Spleen (tissue), 7 donors: ENCODE results near the gene LYSMD3.

Source experiments
- CTCF ChIP-seq, 11 experiments: fragments of 200-600 bp in 7 of 11; fragments of 450-650 bp in 4 of 11; sonication (generic) in 4 of 11; IDR thresholded peaks in 8 of 11; conservative IDR thresholded peaks in 3 of 11; 1 replicate in 7 of 11; 2 replicates in 4 of 11; pipeline versions ENCODE4 v1.4.0 to v1.8.0; 2016 to 2021; ENCODE audit warnings: antibody characterized with exemption in 11 of 11, inconsistent platforms in 4 of 11, mild to moderate bottlenecking in 1 of 11
- POLR2A ChIP-seq, 3 donors: fragments of 450-650 bp; IDR thresholded peaks; one replicate each; pipeline ENCODE4 v1.5.1; 2017; ENCODE audit warnings: antibody characterized with exemption in 3 of 3, mild to moderate bottlenecking in 1 of 3
- POLR2AphosphoS5 ChIP-seq, 3 donors: sonication (generic); formaldehyde crosslinking; IDR thresholded peaks; one replicate each; pipeline ENCODE4 v1.5.1; 2017; ENCODE audit warnings: antibody characterized with exemption in 3 of 3
- donor health status: DM: no; HTN: no; CAD: no; lungs with moderate emphysema.
- donor health status: DM: no; HTN: no; CAD: no.
- donor health status: DM: no; HTN: no; CAD: no.

DNA sequence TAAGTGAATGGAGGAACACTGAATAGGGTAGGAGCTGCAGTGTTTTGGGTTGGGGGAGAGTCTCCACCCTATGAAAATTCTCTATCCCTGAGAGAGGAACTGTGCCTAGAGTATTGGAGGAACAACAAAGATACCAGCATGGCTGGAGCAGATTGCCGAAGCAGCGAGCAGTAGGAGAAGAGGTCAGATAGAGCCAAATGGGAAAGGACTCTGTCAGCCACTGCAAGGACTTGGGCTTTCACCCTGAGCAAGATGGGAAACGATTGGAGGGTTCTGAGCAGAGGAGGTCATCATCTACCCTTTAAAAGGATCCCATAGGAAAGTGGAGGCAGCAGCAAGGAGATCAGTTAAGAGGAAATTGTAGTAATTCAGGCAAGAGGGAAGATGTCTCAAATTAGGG lies 4.4 kb upstream of the LYSMD3 start:
- TF ChIP-seq POLR2A (IDR thresholded peaks at IDR 0.05) (no peak), CTCF (IDR thresholded peaks at IDR 0.05 in 8 of 11, conservative IDR thresholded peaks at IDR 0.05 in 3 of 11) (no peak), POLR2AphosphoS5 (IDR thresholded peaks at IDR 0.05) (no peak)
